ENCODE results near the gene ATP13A3.
A peak's percentile ranks its signal among the peaks of the same experiment; 100 is the strongest.

The ATP13A3 gene

DNA sequence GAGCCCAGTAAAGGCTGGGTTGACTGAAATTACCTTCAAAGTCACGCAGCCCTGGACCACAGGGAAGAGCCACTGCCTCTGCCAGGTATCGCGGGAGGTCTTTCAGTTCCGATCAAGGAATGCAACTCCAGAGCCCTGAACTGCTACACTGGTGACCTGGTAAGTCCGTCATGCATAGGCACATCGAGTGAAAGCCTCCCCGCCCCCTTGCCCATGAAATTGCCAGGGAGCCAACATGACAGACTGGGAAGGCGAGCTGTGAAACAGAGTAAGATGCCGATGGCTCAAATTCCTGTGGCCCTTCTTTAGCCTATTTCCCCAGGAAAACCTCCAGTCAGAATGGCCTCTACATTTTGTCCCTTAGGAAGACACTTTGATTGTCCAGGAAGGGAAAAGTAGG is 85.5 kb downstream of the ATP13A3 start:
- in situ Hi-C loops (cut with MboI; ENCODE audit: low pct_unique_long_range_greater_than_20kb, low sequenced_read_pairs): no loop called here

DNA sequence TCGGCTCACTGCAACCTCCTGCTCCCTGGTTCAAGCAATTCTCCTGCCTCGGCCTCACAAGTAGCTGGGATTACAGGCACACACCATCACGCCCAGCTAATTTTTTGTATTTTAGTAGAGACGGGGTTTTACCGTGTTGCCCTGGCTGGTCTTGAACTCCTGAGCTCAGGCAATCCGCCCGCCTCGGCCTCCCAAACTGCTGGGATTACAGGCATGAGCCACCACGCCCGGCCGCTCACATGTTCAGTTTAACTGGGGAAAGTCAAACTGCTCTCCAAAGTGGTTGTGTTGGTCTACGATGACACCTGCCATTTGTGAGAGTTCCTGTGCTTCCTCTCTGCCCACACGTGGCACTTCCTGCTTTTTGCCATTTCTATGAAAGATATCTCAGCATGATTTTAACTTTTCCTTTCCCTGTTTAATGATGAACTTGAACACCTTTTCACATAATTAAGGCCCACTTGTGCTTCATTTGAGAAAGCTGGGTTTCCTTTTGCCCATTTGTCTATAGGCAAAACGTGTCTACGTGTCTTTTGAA is 86.9 kb downstream of the ATP13A3 start:
- DNase-seq: peak; percentile 35
- in situ Hi-C loops (cut with MboI; ENCODE audit: low pct_unique_long_range_greater_than_20kb, low sequenced_read_pairs): no loop called here

More for the DNA sequence above, 85.5 kb downstream of the ATP13A3 start:
- DNase-seq: no peak

DNA sequence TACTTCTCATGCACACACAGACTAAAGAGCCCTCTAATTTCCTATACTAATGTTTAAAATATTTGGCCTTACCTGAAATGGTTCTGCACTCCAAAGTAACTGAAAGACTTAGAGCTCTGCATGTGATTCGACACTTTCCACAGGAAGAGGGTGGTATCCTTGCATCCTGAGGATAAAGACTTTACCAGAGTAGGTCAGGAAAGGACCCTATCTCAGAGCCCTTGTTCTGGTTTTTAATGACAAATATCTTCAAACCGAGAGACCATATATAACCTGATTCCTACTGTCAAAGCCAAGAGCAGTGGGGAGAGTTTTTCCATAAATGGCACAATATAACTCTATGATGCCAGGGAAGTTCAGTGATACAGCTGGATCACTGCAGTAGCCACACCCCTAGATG is 87.6 kb downstream of the ATP13A3 start, which contains the start of gene GP5:
Gene GP5, minus strand, starts transcription at position 101 of the 400 bp plus-strand sequence. CDS start 984 bp downstream, outside the sequence.
- in situ Hi-C loops (cut with MboI; ENCODE audit: low pct_unique_long_range_greater_than_20kb, low sequenced_read_pairs): no loop called here

DNA sequence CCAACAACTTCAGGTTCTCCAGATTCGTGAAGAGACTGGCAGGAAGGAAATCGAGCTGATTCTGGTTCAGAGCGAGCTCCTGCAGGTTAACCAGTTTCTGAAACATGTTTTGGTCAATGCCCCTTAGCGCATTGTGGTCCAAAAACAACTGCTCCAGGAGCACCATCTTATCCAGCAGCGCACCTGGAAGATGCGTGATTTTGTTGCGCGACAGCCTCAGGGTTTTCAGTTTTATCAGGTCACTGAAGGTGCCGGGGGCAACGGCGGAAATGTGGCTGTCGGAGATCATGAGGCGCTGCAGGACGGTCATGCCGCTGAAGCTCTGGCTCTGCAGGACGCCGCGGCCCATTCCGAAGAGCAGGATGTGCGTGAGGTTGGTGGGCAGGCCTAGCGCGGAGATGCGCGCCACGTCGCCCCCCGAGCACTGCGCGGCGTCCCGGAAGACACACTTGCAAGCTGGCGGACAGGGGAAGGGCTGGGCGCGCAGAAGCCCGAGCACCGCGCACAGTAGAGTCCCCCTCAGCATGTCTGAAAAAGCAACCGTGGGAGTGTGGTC is 89.0 kb downstream of the ATP13A3 start:
- no peak for DNase-seq
- in situ Hi-C loops (cut with MboI; ENCODE audit: low pct_unique_long_range_greater_than_20kb, low sequenced_read_pairs): no loop called here

More for the DNA sequence above, 87.6 kb downstream of the ATP13A3 start, which contains the start of gene GP5:
- DNase-seq: no peak

DNA sequence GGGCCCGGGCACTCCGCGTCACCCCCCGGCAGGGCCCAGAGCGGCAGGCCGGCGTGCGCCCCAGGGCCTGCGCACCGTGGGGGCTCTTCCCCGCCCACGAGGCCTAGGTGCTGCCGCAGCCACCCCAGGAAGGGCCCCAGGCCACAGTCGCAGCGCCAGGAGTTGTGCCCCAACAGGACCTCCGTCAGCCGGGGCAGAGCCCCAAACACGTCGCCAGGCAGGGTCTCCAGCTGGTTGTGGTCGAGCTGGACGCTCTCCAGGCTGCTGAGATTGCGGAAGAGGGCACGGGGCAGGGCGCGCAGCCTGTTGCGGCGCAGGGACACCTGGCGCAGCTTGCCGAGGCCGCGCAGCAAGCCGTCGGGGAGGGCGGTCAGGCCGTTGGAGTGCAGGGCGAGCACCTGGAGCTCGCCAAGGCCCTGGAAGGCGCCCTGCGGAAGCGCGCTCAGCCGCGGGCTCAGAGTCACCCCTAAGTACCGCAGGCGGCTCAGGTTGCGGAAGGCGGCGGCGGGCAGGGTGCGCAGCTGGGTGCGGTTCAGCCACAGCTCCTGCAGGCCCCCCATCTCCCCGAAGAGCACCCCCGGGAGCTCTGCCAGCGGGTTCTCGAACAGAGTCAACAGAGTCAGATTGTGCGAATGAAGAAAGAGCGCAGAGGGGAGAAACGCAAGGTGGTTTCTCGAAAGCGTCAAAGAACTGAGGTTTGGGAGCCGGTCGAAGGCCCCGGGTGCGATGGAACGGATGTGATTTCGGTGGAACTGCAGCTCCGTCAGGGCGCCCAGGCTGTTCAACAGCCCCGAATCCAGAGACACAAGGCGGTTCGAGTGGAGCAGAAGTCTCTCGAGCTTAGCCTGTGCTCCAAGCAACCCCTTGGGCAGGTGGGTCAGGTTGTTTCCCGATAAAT is 89.7 kb downstream of the ATP13A3 start:
- in situ Hi-C loops (cut with MboI; ENCODE audit: low pct_unique_long_range_greater_than_20kb, low sequenced_read_pairs): no loop called here

DNA sequence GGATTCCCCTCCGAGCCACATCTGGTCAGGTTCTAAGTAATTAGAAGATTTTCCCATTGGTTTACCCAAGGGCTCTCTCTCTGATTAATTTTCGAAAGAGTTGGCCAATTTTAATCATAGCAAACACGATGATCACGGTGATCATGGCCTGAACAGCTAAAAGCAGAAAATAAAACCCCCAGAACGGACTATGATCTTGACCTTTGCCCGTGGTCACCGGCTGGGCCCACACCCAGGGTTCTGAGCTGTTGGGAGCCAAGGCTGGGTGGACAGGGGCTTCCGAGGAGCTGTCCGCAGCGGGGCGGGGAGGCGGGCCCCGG is 90.3 kb downstream of the ATP13A3 start:
- DNase-seq: no peak
- in situ Hi-C loops (cut with MboI; ENCODE audit: low pct_unique_long_range_greater_than_20kb, low sequenced_read_pairs): no loop called here

More for the DNA sequence above, 89.7 kb downstream of the ATP13A3 start:
- DNase-seq: no peak

DNA sequence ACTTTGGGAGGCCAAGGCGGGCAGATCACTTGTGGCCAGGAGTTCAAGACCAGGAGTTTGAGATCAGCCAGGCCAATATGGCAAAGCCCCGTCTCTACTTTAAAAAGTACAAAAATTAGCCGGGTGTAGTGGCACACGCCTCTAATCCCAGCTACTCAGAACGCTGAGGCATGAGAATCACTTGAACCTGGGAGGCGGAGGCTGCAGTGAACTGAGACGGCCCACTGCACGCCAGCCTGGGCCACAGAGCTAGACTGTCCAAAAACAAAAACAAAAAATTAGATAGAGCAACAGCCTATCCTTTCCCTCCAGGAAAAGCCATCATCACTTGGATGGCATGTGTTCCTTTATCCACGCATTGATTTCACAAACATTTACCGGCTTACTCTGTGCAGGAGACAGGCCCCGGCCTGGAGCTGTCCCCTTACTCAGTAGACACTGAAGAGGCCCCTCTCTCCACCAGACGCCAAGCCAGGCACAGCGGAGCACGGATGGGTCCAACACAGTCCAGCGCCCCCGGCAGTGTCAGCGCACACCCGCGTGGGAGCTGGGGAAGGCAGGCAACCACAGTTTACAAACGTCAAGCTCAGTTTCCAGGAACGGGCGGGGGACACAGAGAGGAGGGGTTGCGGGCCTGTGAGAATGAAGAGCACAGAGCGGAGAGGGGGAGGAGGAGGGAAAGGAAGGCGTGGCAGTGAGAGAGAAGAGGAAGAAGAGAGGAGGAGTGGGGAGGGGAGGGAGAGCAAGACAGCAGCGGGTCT is 90.8 kb downstream of the ATP13A3 start:
- in situ Hi-C loops (cut with MboI; ENCODE audit: low pct_unique_long_range_greater_than_20kb, low sequenced_read_pairs): no loop called here

DNA sequence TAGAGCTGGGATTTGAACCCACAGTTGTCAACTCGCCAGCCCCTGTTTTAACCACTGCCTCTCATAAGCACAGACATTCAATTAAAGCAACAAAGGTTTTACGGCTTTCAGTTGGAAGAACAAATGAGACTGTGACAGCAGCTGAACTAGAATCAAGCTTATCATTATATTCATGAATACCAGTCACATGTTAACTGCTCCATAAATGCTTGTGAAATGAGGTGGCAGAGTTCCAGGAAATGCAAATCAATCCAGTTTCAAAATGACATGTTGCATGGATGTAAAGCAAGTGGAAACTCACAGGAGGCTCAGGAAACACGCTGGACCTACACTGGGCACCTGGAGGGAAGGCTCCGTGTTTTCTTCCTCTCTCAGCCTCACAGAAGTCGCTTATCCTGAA is 91.6 kb downstream of the ATP13A3 start:
- no peak for DNase-seq

More for the DNA sequence above, 90.8 kb downstream of the ATP13A3 start:
- peak; percentile 90 for DNase-seq

DNA sequence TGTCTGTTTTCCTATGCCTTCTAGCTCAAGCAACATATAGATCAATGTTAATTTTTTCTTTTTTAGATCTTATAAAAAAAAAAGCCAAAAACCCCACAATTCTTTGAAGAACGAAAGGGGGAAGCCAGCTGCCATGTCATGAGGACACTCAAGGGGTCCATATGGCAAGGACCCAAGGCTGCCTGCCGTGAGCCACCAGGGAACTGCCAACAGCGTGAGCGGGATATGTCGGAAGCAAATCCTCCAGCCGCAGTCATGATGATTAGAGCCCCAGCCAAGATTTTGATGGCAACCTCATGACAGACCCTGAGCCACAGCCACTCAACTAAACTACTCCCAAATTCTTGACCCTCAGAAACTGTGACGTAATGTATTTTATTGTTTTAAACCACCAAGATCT is 94.2 kb downstream of the ATP13A3 start:
- no peak for DNase-seq
- in situ Hi-C loops (cut with MboI; ENCODE audit: low pct_unique_long_range_greater_than_20kb, low sequenced_read_pairs): no loop called here

More for the DNA sequence above, 91.6 kb downstream of the ATP13A3 start:
- in situ Hi-C loops (cut with MboI; ENCODE audit: low pct_unique_long_range_greater_than_20kb, low sequenced_read_pairs): no loop called here

DNA sequence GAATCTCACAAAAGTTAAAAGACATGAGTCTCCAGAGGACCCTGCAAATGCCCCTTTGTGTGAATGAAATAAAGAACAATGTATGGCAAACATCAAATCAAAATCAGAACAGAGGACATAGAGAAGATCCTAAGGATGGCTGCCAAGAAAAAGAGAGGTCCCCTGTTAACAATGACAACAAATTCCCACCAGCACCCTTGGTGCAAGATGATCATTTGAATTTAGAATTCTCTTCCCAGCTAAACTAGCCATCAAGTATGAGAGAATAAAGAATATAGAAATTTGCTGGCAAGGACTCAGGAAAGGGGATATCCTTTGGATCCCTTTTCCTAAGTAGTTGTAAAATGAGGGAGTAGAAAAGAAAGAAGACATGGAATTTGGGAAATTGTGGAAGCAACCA is 96.0 kb downstream of the ATP13A3 start:
- in situ Hi-C loops (cut with MboI; ENCODE audit: low pct_unique_long_range_greater_than_20kb, low sequenced_read_pairs): no loop called here

DNA sequence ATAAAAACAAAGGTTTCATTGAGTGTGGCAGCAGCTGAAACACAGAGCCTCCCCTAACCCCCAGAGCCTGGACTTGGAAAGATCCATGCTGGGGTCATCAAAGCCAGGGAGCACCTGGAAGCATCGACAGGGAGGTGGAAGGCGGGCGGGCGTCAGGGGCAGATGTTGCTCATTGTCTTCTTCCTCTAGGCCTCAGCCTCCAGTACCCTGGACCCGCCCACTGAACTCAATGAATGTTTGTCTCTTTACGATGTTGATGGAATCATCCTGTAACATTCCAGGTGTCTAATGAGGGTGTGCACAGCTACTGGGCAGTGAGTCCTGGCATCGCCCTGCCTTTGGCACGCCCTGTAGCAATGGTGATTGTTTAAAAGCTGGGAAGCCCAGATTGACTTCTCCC is 97.5 kb downstream of the ATP13A3 start:
- in situ Hi-C loops (cut with MboI; ENCODE audit: low pct_unique_long_range_greater_than_20kb, low sequenced_read_pairs): no loop called here

More for the DNA sequence above, 96.0 kb downstream of the ATP13A3 start:
- no peak for DNase-seq

DNA sequence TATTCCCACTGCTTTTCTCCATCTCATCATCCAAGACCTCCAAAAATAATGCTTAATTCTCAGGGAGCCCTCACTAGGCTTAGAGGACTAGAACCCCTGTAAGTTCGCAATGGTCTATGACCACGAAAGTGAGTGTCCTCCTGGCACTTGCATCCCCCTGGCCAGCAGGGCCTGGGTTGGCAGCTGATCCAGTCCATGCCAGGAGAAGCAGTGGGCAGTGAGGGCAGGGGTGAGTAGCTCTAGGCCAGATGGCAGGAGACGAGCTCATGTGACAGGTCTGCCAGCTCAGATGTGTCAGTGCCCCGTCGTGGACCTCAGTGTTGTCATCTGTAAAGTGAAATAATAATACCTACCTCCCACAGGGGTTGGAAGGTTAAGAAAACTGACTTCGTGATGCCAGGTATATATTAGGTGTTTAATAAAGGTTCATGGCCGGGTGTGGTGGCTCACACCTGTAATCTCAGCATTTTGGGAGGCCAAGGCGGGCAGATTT is 98.8 kb downstream of the ATP13A3 start:
- in situ Hi-C loops (cut with MboI; ENCODE audit: low pct_unique_long_range_greater_than_20kb, low sequenced_read_pairs): no loop called here
- no peak for DNase-seq

More for the DNA sequence above, 97.5 kb downstream of the ATP13A3 start:
- no peak for DNase-seq

DNA sequence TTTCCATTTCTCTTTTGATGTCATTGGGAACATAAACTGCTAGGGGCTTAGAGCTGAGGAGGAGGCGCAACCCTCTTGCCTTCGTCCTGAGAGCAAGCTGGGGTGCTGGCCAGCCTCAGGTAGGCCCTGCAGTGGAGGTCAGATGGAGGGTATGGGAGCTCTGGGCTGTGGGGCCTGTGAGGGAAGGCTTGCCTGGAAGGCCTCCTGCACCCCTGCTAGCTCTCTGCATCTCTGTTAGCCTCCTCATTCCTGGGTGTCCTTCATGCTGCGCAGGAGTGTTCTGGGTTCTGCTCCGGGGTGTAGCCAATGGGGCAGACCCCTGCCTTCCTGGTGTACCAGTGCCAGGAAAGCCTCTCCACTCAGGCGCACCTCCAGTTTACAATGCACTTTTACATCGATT is 99.5 kb downstream of the ATP13A3 start:
- no peak for DNase-seq
- in situ Hi-C loops (cut with MboI; ENCODE audit: low pct_unique_long_range_greater_than_20kb, low sequenced_read_pairs): no loop called here

DNA sequence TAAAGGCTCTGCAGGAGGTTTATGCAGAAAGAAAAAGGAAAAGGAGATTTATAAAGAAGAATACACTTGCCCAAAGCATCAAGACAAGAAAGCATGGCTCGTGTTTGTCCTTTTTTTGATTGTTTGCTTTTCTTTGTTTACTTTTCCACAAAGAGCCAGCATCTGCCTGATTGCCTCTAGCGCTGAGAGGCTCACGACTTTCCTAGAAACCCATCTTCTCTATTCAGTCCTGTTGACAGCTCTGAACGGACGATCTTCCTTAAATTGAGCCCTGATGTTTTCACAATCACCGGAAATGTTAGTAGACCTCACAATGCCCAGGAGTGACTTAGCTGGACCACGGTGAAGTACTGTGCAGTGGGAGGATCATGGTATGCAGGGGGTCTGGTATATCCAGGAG is 100.2 kb downstream of the ATP13A3 start:
- DNase-seq: no peak
- in situ Hi-C loops (cut with MboI; ENCODE audit: low pct_unique_long_range_greater_than_20kb, low sequenced_read_pairs): no loop called here

DNA sequence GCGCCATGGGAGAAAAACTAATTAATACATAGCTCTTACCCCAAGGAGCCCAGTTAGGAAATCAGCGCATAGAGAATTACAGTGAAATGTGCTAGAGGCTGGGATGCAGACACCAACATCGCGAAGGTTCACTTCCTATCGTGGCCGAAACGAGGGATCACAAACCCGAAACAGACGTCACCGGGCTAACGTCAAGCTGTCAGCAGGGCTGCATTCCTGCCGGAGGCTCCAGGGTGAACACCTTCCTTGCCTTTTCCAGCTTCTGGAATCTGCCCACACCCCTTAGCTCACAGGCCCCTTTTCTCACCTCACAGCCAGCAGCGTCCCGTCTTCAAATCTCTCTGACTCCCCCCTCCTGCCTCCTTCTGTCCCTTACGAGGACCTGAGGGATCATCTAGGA is 100.7 kb downstream of the ATP13A3 start:
- in situ Hi-C loops (cut with MboI; ENCODE audit: low pct_unique_long_range_greater_than_20kb, low sequenced_read_pairs): no loop called here
- no peak for DNase-seq

DNA sequence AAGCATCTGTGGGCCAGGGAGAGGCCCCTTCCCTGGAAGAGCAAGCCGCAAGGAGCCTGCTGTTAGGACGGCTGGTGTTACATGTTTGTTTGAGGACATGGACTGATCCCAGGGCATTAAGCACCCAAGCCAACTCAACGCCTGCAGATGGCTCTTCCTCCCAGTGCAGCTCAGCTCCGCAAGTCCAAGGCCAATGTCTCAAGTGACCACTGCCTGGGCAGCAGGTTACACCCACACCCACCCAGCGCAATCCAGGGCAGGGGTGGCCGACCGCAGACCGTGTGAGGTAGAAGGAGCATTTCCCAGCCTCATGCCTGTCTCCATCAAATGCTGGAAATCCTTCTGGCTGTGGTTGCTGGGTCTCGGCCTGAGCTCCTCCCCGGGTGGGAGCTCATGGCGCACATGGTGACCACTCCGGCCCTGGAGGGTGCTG is 102.2 kb downstream of the ATP13A3 start:
- DNase-seq: no peak
- in situ Hi-C loops (cut with MboI; ENCODE audit: low pct_unique_long_range_greater_than_20kb, low sequenced_read_pairs): no loop called here

DNA sequence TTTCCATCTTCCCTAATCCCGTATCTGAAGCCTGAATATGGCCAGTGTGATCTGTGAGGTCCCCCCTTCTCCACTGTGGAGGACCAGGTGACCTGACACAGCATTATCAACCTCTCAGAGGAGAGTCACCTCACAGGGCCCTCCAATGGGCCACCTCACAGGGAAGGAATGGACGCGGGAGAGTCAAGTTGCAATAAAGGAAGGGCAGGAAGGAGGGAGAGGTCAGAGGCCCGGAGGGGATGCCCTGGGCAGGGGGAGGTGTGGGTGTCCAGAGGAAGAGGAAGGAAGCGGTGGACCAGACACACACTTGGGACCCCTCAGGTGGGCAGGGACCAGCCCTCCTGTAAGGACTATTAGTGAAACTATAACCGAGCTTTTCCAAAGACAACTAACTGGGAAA is 102.6 kb downstream of the ATP13A3 start:
- no peak for DNase-seq
- in situ Hi-C loops (cut with MboI; ENCODE audit: low pct_unique_long_range_greater_than_20kb, low sequenced_read_pairs): no loop called here

DNA sequence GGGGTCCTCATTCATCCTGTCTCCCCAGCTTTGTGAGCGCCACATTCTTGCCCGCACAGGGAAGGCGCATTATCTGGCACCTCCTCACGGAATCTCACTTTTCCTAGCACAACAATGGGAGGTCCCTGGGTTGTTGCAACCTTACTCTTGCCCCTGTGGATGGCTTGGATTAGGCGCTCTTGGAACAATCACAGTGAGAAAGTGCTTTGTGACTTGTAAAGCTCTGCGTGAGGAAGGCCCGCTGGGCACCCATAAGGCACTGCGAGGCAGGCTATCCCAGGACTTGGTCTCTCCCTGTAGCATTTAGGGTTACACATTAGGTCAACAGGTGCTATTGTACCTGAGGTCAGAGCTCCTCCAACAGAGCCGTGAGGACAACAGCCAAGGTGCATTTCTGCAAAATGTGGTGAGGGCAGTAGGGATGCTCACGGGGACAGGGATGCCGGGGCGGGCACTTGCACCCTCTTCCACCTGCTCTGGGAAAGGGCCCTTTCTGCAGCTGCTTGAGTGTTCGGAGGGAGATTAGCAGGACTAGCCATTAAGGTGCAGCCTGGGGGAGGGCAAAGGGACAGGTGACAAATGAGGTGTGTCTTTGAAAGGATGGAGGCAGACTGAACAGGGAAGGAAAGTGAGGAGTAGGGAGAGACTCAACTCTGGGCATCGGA is 103.4 kb downstream of the ATP13A3 start:
- in situ Hi-C loops (cut with MboI; ENCODE audit: low pct_unique_long_range_greater_than_20kb, low sequenced_read_pairs): no loop called here
- no peak for DNase-seq

DNA sequence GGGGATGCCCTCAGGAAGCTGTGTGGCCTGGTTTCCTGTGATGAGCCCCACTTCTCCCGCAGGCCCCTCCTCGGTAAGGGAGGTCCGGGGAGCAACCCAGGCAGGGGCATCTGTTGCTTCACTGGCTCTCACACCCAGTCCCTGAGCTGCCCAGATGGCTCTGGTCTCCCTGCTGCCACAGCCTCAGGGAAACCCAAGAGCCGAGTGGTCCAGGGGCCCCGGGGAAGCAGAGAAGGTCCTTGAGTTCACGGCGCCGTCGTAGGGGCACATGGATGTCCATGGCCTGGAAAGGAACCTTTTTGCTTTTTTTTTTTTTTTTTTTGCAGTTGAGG is 103.9 kb downstream of the ATP13A3 start:
- no peak for DNase-seq
- in situ Hi-C loops (cut with MboI; ENCODE audit: low pct_unique_long_range_greater_than_20kb, low sequenced_read_pairs): no loop called here

Data from KBM-7 (cell line).